Upper lobe of left lung (tissue), 6 donors: ENCODE measurements around the gene RALGDS. TPM values are rescaled to one million over a fixed set of nuclear protein-coding genes. Genes with fewer than 3 reads are reported as not detected.

Source experiments
- ATAC-seq, 2 donors: fragments of 200-7000 bp; cut with Tn5 transposase; one replicate each; pipeline ENCODE4 v1.9.1; 2022; ENCODE audit warnings: mild to moderate bottlenecking in 2 of 2, moderate library complexity in 2 of 2; ENCODE audit not compliant: low FRiP score in 2 of 2
- DNase-seq, 2 donors: peaks; one replicate each; pipeline ENCODE4 v3.0.0-alpha.2; 2019 to 2020
- H3K27ac ChIP-seq, 4 donors: fragments of 200-600 bp; sonication (generic); one replicate each; pipeline ENCODE4 v1.5.1; 2016 to 2019
- H3K27me3 ChIP-seq, 4 donors: fragments of 200-600 bp; sonication (generic); one replicate each; pipeline ENCODE4 v1.5.1; 2017 to 2019
- H3K36me3 ChIP-seq, 4 donors: fragments of 200-600 bp; sonication (generic); one replicate each; pipeline ENCODE4 v1.5.1; 2016 to 2019
- H3K4me1 ChIP-seq, 4 donors: fragments of 200-600 bp; sonication (generic); one replicate each; pipeline ENCODE4 v1.5.1; 2018 to 2019
- H3K4me3 ChIP-seq, 4 donors: fragments of 200-600 bp; sonication (generic); one replicate each; pipeline ENCODE4 v1.5.1; 2017 to 2019; ENCODE audit warnings: mild to moderate bottlenecking in 2 of 4, moderate library complexity in 1 of 4
- H3K9me3 ChIP-seq, 4 donors: fragments of 200-600 bp; sonication (generic); one replicate each; pipeline ENCODE4 v1.5.1; 2018 to 2019
- EP300 ChIP-seq, 4 donors: sonication (generic); formaldehyde crosslinking; IDR thresholded peaks; one replicate each; pipeline ENCODE4 v1.5.1; 2017; ENCODE audit warnings: antibody characterized with exemption in 4 of 4, control low read depth in 2 of 4
- POLR2A ChIP-seq, 4 donors: fragments of 450-650 bp; IDR thresholded peaks; one replicate each; pipeline ENCODE4 v1.5.1; 2016 to 2017; ENCODE audit warnings: antibody characterized with exemption in 4 of 4, mild to moderate bottlenecking in 2 of 4
- POLR2AphosphoS5 ChIP-seq, 2 donors: sonication (generic); formaldehyde crosslinking; IDR thresholded peaks; one replicate each; pipeline ENCODE4 v1.5.1; 2017; ENCODE audit warnings: antibody characterized with exemption in 2 of 2
- WGBS, 2 donors: methylation state at CpG; one replicate each; pipeline ENCODE4 v1.1.5; 2017 to 2018; 5-methylcytosine and 5-hydroxymethylcytosine counted together
- total RNA-seq, 6 donors: library from RNA; depleted of rRNA in 4 of 6; stranded (reverse); fragments of >200 nt in 4 of 6; gene quantifications; one replicate each; pipeline versions ENCODE4 v1.1.0 to v1.2.1, GENCODE V29; 2016 to 2021
- TF ChIP-seq, protein P1 (sequence below), 6 experiments: fragments of 450-650 bp in 4 of 6; fragments of 200-600 bp in 2 of 6; sonication (generic) in 2 of 6; IDR thresholded peaks; one replicate each; pipeline ENCODE4 v1.5.1; 2016 to 2019; ENCODE audit warnings: antibody characterized with exemption in 6 of 6
- donor health status: DM: no; HTN: no; CAD: no; lungs with moderate emphysema.
- donor health status: DM: no; HTN: yes; CAD: no; lungs with severe emphysema.

The RALGDS gene
- total RNA-seq, 6 donors from 2014 or later = 57.1 to 117 (median 88.9) TPM

DNA sequence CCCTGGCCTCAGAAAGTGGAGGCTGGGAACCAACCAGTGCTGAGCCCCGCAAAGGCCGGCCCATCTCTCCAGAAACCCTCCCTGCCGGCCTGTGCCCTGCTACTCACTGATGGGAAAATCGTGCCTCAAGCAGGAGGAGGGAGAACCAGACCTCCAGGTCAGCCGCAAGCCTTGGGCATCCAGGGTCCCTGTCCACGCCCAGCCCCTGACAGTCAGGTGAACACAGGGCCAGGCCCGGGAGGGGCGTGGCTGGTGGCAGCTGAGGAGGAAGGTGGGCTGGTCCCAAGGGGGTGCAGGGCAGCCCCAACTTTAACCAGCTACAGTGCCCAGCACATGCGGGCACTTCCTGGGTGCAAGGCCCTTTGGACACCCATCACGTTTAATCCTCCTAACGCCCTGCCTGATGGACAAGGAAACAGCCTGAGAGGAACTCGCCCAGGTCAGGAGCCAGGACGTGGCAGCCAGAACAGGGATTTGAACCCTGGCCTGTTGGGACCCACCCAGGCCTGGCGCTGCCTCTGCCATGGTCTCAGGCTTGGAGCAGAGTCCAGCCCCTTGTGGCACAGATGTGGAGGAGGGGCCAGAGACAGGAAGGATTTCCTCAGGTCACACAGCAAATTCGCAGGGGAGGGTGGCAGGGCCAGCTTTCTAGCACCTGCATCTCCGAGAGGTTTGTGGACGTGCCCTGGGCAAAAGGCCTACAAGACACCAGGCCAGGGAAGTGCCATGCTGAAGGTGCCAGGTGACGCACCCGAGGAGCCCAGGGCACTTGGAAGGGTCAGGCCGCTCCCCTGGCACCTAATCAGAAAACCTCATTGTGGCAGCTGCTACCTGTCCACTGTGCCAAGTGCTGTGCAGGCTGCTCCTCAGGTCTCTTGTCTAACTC lies 4.5 kb downstream of the RALGDS start:
- H3K4me3 ChIP-seq = no peak overlapping the region
- peaks cover 90 to 97% (median 91%) of the 10 kb centered on the region in 4 donors for H3K4me1 ChIP-seq
- DNase-seq (peak in 1 of 2 donors; percentile 73), ATAC-seq (no peak)
- no peak for TF ChIP-seq POLR2A (IDR thresholded peaks at IDR 0.05)
- no peak for TF ChIP-seq EP300 (IDR thresholded peaks at IDR 0.05)
- TF ChIP-seq, protein P1, sequence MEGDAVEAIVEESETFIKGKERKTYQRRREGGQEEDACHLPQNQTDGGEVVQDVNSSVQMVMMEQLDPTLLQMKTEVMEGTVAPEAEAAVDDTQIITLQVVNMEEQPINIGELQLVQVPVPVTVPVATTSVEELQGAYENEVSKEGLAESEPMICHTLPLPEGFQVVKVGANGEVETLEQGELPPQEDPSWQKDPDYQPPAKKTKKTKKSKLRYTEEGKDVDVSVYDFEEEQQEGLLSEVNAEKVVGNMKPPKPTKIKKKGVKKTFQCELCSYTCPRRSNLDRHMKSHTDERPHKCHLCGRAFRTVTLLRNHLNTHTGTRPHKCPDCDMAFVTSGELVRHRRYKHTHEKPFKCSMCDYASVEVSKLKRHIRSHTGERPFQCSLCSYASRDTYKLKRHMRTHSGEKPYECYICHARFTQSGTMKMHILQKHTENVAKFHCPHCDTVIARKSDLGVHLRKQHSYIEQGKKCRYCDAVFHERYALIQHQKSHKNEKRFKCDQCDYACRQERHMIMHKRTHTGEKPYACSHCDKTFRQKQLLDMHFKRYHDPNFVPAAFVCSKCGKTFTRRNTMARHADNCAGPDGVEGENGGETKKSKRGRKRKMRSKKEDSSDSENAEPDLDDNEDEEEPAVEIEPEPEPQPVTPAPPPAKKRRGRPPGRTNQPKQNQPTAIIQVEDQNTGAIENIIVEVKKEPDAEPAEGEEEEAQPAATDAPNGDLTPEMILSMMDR (IDR thresholded peaks at IDR 0.05) = no peak
- TF ChIP-seq POLR2AphosphoS5 (IDR thresholded peaks at IDR 0.05) = no peak
- H3K36me3 ChIP-seq = peaks cover 0 to 2% (median under 1%) of the 10 kb centered on the region in 4 donors
- H3K27ac ChIP-seq = peak overlapping the region in 3 of 4 donors; percentile 80 to 96 (median 95)
- no peaks in the 10 kb centered on the region for H3K27me3 ChIP-seq
- H3K9me3 ChIP-seq = no peaks in the 10 kb centered on the region
- 82 to 86% methylated on average over 11 to 18 of the region's 20 CpGs for WGBS, 2 donors

DNA sequence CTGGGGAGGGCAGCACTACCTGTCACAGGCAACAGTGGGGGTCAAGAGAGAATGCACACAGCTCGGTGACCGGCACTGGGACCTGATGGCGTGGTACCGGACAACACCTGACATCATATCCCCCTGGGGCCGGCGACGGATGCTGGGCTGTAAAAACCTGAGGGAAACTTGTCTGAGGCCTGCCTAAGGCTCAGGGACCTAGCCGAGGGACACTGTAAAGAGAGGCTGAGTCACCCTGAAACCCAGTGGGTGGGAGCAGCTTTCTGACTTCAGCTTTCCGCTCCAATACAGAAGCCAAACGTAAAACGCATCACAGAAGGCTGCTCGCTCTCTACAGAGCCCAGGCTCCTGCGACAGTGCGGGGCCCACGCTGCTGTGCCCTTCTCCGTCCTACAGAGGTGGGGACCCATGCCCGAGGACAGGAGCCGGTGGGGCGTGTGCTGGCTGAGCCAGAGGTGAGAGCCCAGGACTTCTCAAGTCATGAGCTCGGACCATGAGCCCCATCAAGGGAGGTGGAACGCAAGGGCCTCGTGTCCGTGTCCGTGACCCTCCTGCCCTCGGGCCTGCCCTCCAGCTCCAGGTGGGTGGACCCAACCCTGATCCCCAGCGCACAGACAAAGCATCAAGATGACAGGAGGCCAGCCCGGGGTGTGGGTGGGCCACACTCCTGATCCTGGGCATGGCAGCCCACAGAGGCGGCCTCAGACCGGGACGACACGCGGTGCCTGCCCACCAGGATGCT lies 5.3 kb downstream of the RALGDS start:
- WGBS, 2 donors = 85 to 87% methylated on average over 6 to 32 of the region's 32 CpGs
- ATAC-seq = no peak
- Histone ChIP-seq H3K9me3 (no peaks in the 10 kb centered on the region), H3K27ac (peak overlapping the region; percentile 80 to 96 (median 90)), H3K4me3 (no peak overlapping the region), H3K4me1 (peaks cover 87 to 94% (median 88%) of the 10 kb centered on the region in 4 donors), H3K27me3 (no peaks in the 10 kb centered on the region), H3K36me3 (peaks cover 0 to 11% (median 5%) of the 10 kb centered on the region in 4 donors)
- TF ChIP-seq POLR2A (IDR thresholded peaks at IDR 0.05) (peak in 1 of 4 donors; percentile 15), POLR2AphosphoS5 (IDR thresholded peaks at IDR 0.05) (no peak)
- DNase-seq = peak in 1 of 2 donors; percentile 60

- H3K9me3 ChIP-seq = no peaks in the 10 kb centered on the region
- H3K27me3 ChIP-seq = no peaks in the 10 kb centered on the region
- 75 to 82% methylated on average over 5 to 14 of the region's 19 CpGs for WGBS, 2 donors
- TF ChIP-seq POLR2AphosphoS5 (IDR thresholded peaks at IDR 0.05) (no peak), EP300 (IDR thresholded peaks at IDR 0.05) (no peak), POLR2A (IDR thresholded peaks at IDR 0.05) (no peak)
- TF ChIP-seq, protein P1 (IDR thresholded peaks at IDR 0.05) = no peak
- peaks cover 80 to 86% (median 84%) of the 10 kb centered on the region in 4 donors for H3K4me1 ChIP-seq
- H3K36me3 ChIP-seq = peaks cover 5 to 18% (median 11%) of the 10 kb centered on the region in 4 donors
- ATAC-seq = no peak
- peak overlapping the region; percentile 80 to 95 (median 84) for H3K27ac ChIP-seq
- peak in 1 of 2 donors; percentile 64 for DNase-seq
- no peak overlapping the region for H3K4me3 ChIP-seq
Observed at GRCh38 chr9:133114886-133115603, 6.0 kb downstream of the RALGDS start.

GRCh38 chr9:133113949-133114885 lies 6.8 kb downstream of the RALGDS start:
- WGBS, 2 donors = 27 to 35% methylated on average over 15 to 18 of the region's 20 CpGs
- peak overlapping the region in 1 of 4 donors; percentile 15 for H3K4me3 ChIP-seq
- peaks cover 72 to 78% (median 76%) of the 10 kb centered on the region in 4 donors for H3K4me1 ChIP-seq
- DNase-seq (peak; percentile 65 to 79), ATAC-seq (peak in 1 of 2 donors; percentile 16)
- H3K9me3 ChIP-seq = no peaks in the 10 kb centered on the region
- H3K27me3 ChIP-seq = no peaks in the 10 kb centered on the region
- TF ChIP-seq, protein P1 (IDR thresholded peaks at IDR 0.05) = no peak
- TF ChIP-seq POLR2A (IDR thresholded peaks at IDR 0.05) (no peak), POLR2AphosphoS5 (IDR thresholded peaks at IDR 0.05) (peak in 1 of 2 donors; percentile 35), EP300 (IDR thresholded peaks at IDR 0.05) (peak in 1 of 4 donors; percentile 47)
- peaks cover 9 to 26% (median 20%) of the 10 kb centered on the region in 4 donors for H3K36me3 ChIP-seq
- peak overlapping the region; percentile 80 to 95 (median 84) for H3K27ac ChIP-seq
